ENCODE data around the gene STK10.

The STK10 gene

GRCh38 chr5:172004824-172005237 lies 183.2 kb downstream of the STK10 start:
- no peak for DNase-seq

GRCh38 chr5:172003746-172004145 lies 184.3 kb downstream of the STK10 start:
- DNase-seq: no peak

DNA sequence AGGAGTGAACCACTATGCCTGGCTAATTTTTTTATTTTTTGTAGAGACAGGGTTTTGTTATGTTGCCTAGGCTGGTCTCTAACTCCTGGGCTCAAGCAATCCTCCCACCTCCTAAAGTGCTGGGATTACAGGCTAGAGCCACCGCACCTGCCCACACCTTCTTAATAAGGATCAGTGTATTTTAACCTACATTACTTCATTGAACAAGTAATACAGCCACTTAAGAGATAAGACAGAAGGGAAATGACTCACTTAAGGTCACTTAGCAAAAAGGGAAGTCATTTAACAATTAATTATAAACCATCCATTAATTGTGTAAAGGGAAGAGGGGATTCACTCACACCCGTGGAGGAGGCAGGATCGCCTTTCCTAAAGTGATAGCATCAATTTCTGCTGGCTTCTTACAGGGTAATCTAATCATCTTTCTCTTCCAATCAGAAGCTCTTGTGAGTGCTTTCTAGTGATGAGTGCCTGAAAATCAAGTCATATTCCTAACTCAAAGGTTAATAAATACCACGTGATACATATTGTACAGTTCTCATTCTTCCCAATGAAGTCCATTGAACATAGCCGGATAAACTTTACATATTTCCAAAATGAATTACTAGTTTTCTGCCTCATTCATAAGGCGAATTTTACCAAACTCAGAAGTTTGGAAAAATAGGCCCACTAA lies 185.0 kb downstream of the STK10 start:
- no peak for DNase-seq

DNA sequence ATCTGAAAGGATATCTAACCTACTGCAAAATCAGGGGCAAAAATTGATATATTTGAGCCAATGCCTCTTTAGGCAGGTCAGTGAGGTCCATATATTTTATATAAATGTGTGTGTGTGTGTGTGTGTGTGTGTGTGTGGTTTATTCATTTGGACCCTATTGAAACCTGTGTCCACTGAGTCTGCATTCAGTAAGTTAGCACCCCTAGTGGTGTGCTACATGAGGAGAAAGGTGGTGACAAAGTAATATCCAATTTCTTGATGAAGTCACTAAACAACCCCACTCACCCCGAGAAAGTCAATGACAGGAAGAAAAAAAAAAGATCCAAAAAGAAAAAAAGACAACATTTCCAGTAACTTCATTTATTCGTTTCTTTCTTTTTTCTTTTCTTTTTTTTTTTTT lies 185.7 kb downstream of the STK10 start:
- no peak for DNase-seq

GRCh38 chr5:171999877-172000276 lies 188.1 kb downstream of the STK10 start:
- DNase-seq: no peak

DNA sequence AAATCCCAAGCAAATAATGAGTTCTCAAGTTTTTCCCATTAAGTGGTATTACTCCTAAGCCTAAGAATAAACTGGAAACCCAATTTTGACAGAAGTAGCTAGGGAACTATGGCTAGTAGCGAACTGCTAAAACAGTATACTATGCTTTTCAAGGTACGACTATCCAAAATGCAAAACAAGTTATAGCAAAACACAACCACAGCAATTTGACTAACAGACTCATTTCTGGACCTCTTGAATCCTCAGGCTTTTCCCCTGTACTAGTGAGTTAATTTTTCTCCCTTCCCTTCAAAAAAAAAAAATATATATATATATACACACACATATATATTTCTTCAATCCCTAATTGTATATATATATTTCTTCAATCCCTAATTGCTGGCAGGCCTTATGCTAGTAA lies 188.9 kb downstream of the STK10 start:
- no peak for DNase-seq

GRCh38 chr5:171997011-171997410 lies 191.0 kb downstream of the STK10 start:
- no peak for DNase-seq

GRCh38 chr5:171992813-171993212 lies 195.2 kb downstream of the STK10 start:
- no peak for DNase-seq

GRCh38 chr5:171992305-171992704 lies 195.7 kb downstream of the STK10 start:
- DNase-seq: no peak

Measured in NCI-H2171 treated with DMSO at 0.1 percent for 48 hours (cell line).